ENCODE results near the gene PTPRN2.

DNA sequence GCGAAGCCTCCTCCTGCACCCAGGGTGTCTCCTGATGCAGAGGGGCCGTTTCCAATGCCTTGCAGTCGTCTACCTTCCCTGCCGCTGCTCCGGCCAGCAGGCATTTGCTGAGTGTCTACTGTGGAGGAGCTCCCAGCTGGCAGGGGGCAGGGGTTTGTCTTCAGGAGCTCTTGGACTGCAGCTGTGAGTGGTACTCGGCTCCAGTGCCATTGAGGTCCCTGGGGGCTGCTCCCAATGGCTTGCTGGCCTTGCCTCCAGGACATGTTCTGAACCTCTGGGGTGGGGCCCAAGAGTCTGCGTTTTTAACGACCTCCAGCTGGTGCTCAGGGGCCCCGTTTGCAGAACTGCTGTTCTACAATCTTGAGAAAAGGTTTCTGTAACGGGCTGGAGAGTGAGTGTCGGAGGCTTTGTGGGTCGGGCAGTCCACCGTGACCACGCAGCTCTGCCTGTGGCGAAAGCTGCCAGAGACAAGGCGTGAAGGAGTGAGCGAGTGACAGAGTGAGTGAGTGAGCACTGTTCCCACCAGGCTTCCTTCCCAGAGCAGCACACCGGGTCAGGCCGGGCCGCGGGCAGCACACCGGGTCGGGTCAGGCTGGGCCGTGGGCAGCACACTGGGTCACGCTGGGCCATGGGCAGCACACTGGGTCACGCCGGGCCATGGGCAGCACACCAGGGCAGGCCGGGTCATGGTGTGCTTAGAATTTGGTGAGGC lies 520.2 kb downstream of the PTPRN2 start:
- TF ChIP-seq ATF3 (IDR thresholded peaks at IDR 0.05) (no peak), EZH2 (IDR thresholded peaks at IDR 0.05) (no peak), EZH2phosphoT487 (IDR thresholded peaks at IDR 0.05; ENCODE audit: borderline replicate concordance) (no peak), YY1 (IDR thresholded peaks at IDR 0.05; ENCODE audit: extremely low read depth, insufficient replicate concordance, low read depth, low read length) (no peak), POLR2A (IDR thresholded peaks at IDR 0.05; ENCODE audit: borderline replicate concordance, extremely low read depth, insufficient read depth, insufficient read length) (no peak), EGR1 (IDR thresholded peaks at IDR 0.05; ENCODE audit: low read depth) (no peak), POLR2AphosphoS5 (IDR thresholded peaks at IDR 0.05; ENCODE audit: low read depth, low read length) (no peak), ZNF274 (IDR thresholded peaks at IDR 0.05; ENCODE audit: low read depth, low read length) (no peak), RAD21 (IDR thresholded peaks at IDR 0.05; ENCODE audit: low read depth) (no peak), FOSL1 (IDR thresholded peaks at IDR 0.05; ENCODE audit: low read depth) (no peak), SRF (IDR thresholded peaks at IDR 0.05; ENCODE audit: low read depth) (no peak), CEBPB (IDR thresholded peaks at IDR 0.05; ENCODE audit: low read depth) (no peak)
- TF ChIP-seq, protein P1, sequence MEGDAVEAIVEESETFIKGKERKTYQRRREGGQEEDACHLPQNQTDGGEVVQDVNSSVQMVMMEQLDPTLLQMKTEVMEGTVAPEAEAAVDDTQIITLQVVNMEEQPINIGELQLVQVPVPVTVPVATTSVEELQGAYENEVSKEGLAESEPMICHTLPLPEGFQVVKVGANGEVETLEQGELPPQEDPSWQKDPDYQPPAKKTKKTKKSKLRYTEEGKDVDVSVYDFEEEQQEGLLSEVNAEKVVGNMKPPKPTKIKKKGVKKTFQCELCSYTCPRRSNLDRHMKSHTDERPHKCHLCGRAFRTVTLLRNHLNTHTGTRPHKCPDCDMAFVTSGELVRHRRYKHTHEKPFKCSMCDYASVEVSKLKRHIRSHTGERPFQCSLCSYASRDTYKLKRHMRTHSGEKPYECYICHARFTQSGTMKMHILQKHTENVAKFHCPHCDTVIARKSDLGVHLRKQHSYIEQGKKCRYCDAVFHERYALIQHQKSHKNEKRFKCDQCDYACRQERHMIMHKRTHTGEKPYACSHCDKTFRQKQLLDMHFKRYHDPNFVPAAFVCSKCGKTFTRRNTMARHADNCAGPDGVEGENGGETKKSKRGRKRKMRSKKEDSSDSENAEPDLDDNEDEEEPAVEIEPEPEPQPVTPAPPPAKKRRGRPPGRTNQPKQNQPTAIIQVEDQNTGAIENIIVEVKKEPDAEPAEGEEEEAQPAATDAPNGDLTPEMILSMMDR (IDR thresholded peaks at IDR 0.05 in 2 of 3, conservative IDR thresholded peaks at IDR 0.05 in 1 of 3; ENCODE audit: borderline replicate concordance in 1 of 3, insufficient read depth in 1 of 3, low read depth in 2 of 3, low read length in 2 of 3) = no peak
- TF ChIP-seq, protein P2, sequence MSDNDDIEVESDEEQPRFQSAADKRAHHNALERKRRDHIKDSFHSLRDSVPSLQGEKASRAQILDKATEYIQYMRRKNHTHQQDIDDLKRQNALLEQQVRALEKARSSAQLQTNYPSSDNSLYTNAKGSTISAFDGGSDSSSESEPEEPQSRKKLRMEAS (IDR thresholded peaks at IDR 0.05) = no peak
